Measurements from ENCODE around the gene CALHM4.
A peak's percentile ranks its signal among the peaks of the same experiment; 100 is the strongest.

CALHM4 gene, protein sequence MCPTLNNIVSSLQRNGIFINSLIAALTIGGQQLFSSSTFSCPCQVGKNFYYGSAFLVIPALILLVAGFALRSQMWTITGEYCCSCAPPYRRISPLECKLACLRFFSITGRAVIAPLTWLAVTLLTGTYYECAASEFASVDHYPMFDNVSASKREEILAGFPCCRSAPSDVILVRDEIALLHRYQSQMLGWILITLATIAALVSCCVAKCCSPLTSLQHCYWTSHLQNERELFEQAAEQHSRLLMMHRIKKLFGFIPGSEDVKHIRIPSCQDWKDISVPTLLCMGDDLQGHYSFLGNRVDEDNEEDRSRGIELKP

DNA sequence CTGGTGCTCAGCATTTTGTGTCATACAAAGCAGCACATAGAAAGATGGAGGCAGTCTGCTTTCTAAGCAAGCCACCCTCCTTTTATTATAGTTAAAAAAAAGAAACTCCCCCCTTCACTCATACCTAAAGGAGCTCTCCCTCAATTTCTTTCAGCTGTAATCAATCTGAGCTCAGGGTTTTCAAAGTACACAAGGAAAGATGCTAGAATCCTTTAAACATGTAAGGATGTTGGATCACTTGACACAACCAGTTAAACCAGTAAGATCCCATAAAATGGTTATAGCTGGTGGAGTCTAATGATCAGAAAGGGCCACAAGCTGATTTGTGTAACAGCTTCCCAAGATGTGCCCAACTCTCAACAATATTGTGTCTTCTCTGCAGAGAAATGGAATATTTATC lies at the start of gene CALHM4:
TSS of gene CALHM4 (plus strand) at position 301 of the 400 bp plus-strand sequence. CDS start at position 344, 43 bp downstream.
- Mint-ChIP-seq H3K4me1 (no peaks in the 10 kb centered on the region), H3K4me3 (no peak within 1 kb of the TSS), H3K27ac (no peak within 1 kb of the TSS), H3K27me3 (peaks cover 10% of the 10 kb centered on the region), H3K36me3 (no peaks in the 10 kb centered on the region), H3K9me3 (no peaks in the 10 kb centered on the region)
- no peak for ATAC-seq

DNA sequence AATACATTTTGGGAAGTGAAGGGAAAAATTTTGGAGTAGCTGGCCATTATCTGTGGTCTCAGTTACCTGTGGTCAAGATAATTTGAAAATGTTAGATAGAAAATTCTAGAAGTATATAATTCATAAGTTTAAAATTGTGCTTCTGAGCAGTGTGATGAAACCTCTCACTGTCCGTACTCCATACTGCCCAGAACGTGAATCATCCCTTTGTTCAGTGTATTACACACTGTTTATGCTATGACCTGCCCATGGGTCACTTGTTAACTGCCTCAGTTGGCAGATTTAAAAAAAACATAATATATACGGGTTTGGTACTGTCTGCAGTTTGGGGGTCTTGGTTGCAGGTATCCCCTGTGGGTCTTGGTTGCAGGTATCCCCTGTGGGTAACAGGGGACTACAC lies 46.2 kb upstream of the CALHM4 start:
- Mint-ChIP-seq H3K27me3 (no peaks in the 10 kb centered on the region), H3K4me1 (peaks cover 17% of the 10 kb centered on the region), H3K36me3 (peaks cover 11% of the 10 kb centered on the region), H3K9me3 (peaks cover 10% of the 10 kb centered on the region), H3K27ac (no peak overlapping the region), H3K4me3 (no peak overlapping the region)
- no peak for ATAC-seq

DNA sequence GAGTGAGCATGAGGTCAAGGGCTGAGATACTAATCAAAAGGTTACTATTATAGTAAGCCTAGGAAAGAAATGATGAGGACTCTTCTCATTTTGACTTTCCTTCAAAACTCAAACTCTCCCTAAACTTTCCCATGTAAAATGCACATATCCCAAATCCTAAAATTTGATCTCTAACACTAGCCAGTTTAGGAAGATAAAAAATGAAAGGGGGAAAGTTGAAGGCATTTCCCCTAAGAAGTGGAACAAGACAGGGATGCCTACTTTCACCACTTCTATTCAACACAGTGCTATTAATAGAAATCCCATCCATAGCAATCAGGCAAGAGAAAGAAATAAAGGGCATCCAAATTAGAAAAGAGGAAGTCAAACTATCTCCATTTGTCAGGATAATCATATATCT lies 45.0 kb upstream of the CALHM4 start:
- no peaks in the 10 kb centered on the region for H3K27me3 Mint-ChIP-seq
- peaks cover 6% of the 10 kb centered on the region for H3K9me3 Mint-ChIP-seq
- H3K36me3 Mint-ChIP-seq, result peaks cover 5% of the 10 kb centered on the region
- H3K4me1 Mint-ChIP-seq, result peaks cover 22% of the 10 kb centered on the region
- no peak overlapping the region for H3K4me3 Mint-ChIP-seq
- ATAC-seq, result no peak
- H3K27ac Mint-ChIP-seq, result no peak overlapping the region

DNA sequence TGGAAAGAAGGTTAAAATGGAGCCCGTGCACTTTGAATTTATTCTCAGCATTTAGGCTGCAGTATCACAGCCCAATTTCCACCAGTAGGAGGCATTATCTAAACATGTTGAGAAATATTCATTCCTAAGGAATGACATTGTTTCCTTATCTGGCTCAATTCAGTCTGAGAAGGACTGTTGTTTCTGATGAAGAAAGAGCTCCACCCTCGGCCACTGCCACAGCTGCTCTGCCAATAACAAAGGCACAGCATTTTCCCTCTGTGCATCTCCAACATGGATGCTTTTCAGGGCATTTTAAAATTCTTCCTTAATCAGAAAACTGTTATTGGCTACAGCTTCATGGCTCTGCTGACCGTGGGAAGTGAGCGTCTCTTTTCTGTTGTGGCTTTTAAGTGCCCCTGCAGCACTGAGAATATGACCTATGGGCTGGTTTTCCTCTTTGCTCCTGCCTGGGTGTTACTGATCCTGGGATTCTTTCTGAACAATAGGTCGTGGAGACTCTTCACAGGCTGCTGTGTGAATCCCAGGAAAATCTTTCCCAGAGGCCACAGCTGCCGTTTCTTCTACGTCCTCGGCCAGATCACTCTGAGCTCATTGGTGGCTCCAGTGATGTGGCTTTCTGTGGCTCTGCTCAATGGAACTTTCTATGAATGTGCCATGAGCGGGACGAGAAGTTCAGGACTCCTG lies 42.0 kb upstream of the CALHM4 start, which contains the start of gene CALHM5:
TSS of gene CALHM5 (plus strand) at position 216 of the 687 bp plus-strand sequence. CDS start at position 274, 58 bp downstream.
- ATAC-seq, result no peak
- Mint-ChIP-seq H3K27ac (no peak within 1 kb of the TSS), H3K27me3 (no peaks in the 10 kb centered on the region), H3K36me3 (no peaks in the 10 kb centered on the region), H3K4me1 (peaks cover 19% of the 10 kb centered on the region), H3K9me3 (peaks cover under 1% of the 10 kb centered on the region), H3K4me3 (no peak within 1 kb of the TSS)

DNA sequence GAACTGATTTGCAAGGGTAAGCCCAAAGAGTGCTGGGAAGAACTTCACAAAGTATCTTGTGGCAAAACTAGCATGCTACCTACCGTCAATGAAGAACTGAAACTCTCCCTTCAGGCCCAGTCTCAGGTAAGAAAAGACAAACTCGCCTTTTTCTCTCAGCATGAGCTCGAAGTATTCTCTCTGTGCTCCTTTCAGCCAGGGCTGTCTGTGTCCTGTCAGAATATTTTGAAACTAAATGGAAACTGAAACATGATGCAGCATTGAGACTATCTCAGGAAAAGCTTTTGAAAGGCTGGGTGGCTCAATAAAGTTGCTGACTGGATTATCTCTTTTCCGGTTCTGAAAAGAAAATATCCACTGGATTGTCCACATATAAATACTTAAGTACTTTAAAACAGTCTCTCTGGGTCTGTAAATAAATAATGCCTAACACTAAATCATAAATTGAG lies 41.4 kb upstream of the CALHM4 start:
- H3K9me3 Mint-ChIP-seq, result no peaks in the 10 kb centered on the region
- no peak overlapping the region for H3K27ac Mint-ChIP-seq
- peak; percentile 65 for ATAC-seq
- H3K27me3 Mint-ChIP-seq, result no peaks in the 10 kb centered on the region
- peaks cover 19% of the 10 kb centered on the region for H3K4me1 Mint-ChIP-seq
- no peaks in the 10 kb centered on the region for H3K36me3 Mint-ChIP-seq
- H3K4me3 Mint-ChIP-seq, result no peak overlapping the region

DNA sequence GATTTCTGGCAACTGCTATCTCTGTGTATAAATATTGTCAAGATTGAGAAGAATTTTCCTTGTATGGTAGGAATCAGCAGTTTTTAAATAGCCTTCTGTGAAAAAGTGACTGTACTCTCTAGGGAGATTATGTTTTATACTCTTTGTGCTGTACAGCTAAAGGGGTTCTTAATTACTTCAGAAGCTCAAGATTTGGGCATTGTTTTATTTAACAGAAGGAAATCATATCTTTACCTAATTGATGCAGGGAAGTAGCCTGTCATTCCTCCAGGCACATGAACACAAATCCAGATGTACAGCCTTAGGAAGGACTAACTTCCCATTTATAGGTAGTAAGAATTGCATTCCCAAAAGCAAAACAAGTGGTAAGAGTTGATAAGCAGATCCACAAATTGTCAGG lies 40.8 kb upstream of the CALHM4 start:
- H3K27ac Mint-ChIP-seq, result no peak overlapping the region
- no peaks in the 10 kb centered on the region for H3K9me3 Mint-ChIP-seq
- no peak overlapping the region for H3K4me3 Mint-ChIP-seq

DNA sequence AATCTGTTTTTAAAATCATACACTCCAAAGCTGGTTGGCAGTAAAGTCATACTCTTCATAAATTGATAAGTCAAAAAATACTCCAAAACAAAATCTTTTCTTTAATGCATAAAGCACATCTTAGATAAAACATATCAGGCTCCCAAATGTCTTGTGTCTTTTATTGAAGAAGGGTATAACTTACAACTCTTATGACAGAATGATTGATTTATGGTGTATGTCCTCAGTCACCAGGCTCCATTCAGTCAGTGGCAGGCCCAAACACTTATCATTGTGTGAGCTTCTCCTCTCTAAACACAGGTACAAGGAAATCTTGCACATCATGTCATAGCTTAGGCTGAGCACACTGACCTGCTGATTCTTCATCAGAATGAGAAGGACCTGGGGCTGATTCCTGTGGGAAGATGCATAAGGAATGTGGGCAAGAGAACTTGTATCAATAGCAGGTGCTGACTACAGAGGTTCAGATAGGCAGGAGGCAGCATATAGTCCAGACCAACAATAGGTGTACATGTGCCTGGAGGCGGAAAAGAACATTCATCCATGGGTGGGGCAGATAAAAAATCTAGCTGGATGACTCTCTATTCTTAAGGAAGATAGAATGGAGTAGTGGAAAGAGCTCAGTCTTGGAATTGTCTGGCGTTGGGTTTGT lies 40.2 kb upstream of the CALHM4 start:
- Mint-ChIP-seq H3K9me3 (no peaks in the 10 kb centered on the region), H3K4me3 (no peak overlapping the region), H3K27me3 (peaks cover 7% of the 10 kb centered on the region), H3K4me1 (peaks cover 19% of the 10 kb centered on the region), H3K36me3 (no peaks in the 10 kb centered on the region), H3K27ac (no peak overlapping the region)
- no peak for ATAC-seq

More for the DNA sequence above, 40.8 kb upstream of the CALHM4 start:
- H3K27me3 Mint-ChIP-seq, result peaks cover under 1% of the 10 kb centered on the region
- peaks cover 19% of the 10 kb centered on the region for H3K4me1 Mint-ChIP-seq
- ATAC-seq, result no peak
- H3K36me3 Mint-ChIP-seq, result no peaks in the 10 kb centered on the region

DNA sequence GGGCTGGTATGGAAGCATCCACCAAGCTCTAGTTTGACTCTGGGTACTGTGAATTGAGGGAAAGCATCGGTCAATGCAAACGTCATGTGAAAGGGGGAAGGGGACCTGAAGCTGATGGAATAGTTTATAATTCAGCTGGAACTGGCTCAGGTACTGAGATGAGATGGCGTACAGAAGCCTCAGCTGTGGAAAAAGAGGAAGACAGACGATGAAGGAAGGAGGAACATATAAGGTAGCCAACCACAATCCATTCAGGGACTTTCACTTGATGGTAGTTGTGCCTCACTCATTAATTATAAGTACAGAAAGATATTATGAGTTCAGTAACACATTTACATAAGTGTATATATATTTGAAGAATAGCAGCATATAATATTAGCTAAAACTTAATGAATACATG lies 39.4 kb upstream of the CALHM4 start:
- H3K4me1 Mint-ChIP-seq, result peaks cover 19% of the 10 kb centered on the region
- no peak overlapping the region for H3K27ac Mint-ChIP-seq
- no peaks in the 10 kb centered on the region for H3K9me3 Mint-ChIP-seq
- H3K36me3 Mint-ChIP-seq, result no peaks in the 10 kb centered on the region
- no peak overlapping the region for H3K4me3 Mint-ChIP-seq
- no peak for ATAC-seq
- peaks cover 11% of the 10 kb centered on the region for H3K27me3 Mint-ChIP-seq

DNA sequence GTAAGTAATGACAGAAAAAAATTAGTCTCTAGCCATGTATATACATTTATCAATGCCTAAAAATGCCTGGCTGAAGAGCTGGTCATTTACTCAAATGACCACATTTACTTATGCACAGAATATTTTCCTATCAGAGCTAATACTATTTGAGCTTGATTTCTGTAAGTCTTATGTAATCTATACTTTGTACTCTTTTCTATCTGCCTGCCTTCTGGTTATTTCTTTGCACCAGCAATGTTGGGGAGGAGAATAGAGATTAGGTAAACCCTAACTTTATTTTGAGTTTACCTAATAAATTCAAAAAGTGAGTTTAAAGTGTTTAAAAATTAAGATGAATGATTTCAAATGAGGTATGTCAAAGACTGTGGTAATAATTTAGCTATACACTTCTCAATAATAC lies 38.4 kb upstream of the CALHM4 start:
- Mint-ChIP-seq H3K27ac (no peak overlapping the region), H3K27me3 (peaks cover 11% of the 10 kb centered on the region), H3K9me3 (no peaks in the 10 kb centered on the region), H3K4me1 (peaks cover 19% of the 10 kb centered on the region), H3K4me3 (no peak overlapping the region), H3K36me3 (no peaks in the 10 kb centered on the region)
- no peak for ATAC-seq

DNA sequence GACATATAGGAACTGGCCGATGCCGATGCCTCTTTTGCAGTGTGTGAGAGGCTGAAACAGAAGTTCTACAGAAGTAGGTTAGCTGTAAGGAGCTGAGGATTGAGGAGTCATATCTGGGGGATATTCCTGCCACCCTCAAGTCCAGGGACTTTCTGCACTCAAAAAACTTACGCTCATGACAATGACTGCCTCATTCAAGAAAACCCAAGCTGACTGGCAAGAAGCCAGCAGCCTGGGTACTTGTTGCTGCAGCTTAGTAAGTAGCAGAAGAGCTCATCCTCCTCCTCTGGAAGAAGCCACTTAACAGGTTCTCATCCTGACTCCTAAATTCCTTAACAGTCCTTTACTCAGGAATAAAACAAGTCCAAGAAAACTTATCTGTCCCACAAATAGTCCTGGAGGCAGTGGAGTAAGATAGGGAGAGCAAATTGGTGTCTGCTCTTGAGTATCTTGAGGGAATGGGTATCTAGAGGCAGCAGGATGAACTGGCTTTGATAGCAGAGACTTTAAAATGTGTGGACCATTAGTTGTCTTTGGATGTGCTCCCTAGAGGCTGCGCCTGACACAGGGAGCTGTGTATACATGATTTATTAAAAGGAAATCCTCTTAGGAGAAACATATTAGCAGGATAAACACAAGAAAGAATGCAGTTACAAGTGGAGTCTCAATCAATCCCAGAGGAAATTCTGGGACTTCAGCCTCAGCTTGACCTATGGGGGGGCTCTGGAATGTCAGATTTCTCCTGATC lies 34.8 kb upstream of the CALHM4 start:
- Mint-ChIP-seq H3K4me3 (no peak overlapping the region), H3K27ac (no peak overlapping the region), H3K4me1 (peaks cover 5% of the 10 kb centered on the region), H3K27me3 (peaks cover 11% of the 10 kb centered on the region), H3K9me3 (no peaks in the 10 kb centered on the region), H3K36me3 (no peaks in the 10 kb centered on the region)
- ATAC-seq, result no peak

DNA sequence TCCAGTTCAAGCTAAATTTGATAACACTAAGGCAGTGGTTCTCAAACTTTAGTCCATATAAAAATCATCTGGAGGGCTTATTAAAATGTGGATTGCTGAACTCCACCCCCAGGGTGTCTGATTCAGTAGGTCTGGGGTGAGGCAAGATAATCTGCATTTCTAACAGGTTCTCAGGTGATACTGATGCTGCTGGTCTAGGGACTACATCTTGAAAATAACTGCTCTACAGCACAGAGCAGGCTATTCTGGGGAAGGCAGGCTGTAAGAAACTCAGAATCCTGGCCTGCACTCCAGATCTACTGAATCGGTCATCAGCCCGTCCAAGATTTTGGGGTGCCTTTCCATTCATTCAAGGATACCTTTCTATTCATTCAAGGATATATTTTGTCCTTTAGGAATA lies 30.7 kb upstream of the CALHM4 start:
- ATAC-seq, result no peak
- Mint-ChIP-seq H3K9me3 (no peaks in the 10 kb centered on the region), H3K4me1 (no peaks in the 10 kb centered on the region), H3K36me3 (no peaks in the 10 kb centered on the region), H3K27ac (no peak overlapping the region), H3K4me3 (no peak overlapping the region), H3K27me3 (peaks cover 9% of the 10 kb centered on the region)

DNA sequence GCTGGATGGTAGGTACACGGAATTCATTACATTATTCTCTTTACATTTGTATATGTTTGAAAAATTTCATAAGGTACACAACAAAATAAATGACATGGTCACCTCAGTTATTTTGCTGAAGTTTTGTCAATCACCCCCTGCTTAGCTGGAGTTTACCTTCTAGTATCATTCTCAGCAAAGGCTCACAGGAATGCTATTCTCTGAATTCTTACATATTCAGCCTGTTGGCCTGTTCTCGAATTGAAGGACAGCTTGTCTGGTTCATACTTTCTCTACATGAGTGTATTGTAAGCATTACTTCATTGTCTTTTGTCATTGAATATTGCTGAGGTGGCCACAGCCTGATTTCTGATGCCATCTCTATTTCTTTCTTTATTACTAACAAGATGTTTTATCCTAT lies 29.3 kb upstream of the CALHM4 start:
- no peak overlapping the region for H3K27ac Mint-ChIP-seq
- H3K4me1 Mint-ChIP-seq, result no peaks in the 10 kb centered on the region
- ATAC-seq, result no peak
- H3K27me3 Mint-ChIP-seq, result no peaks in the 10 kb centered on the region
- H3K9me3 Mint-ChIP-seq, result no peaks in the 10 kb centered on the region
- no peak overlapping the region for H3K4me3 Mint-ChIP-seq
- H3K36me3 Mint-ChIP-seq, result no peaks in the 10 kb centered on the region

DNA sequence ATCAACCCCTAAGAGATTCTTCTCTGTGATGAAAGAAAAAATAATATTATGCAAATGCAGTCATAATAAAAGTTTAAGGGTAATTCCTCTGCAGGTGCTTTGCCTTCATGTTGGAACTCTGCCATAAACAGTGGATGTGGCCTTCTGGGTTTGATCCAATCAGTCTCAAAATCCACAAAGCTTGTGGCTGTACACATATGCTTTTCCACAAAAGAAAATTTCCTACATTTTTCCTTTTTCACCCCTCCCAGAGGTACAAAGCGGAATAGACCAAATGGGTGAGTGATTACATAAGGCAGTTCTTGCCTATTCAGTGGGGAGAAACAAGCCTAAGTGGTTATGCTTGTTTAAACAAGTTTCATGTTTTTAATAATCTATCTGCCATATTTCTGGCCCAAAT lies 25.4 kb upstream of the CALHM4 start:
- Mint-ChIP-seq H3K27ac (no peak overlapping the region), H3K4me3 (no peak overlapping the region), H3K36me3 (no peaks in the 10 kb centered on the region), H3K4me1 (peaks cover 6% of the 10 kb centered on the region), H3K9me3 (no peaks in the 10 kb centered on the region), H3K27me3 (no peaks in the 10 kb centered on the region)
- no peak for ATAC-seq

DNA sequence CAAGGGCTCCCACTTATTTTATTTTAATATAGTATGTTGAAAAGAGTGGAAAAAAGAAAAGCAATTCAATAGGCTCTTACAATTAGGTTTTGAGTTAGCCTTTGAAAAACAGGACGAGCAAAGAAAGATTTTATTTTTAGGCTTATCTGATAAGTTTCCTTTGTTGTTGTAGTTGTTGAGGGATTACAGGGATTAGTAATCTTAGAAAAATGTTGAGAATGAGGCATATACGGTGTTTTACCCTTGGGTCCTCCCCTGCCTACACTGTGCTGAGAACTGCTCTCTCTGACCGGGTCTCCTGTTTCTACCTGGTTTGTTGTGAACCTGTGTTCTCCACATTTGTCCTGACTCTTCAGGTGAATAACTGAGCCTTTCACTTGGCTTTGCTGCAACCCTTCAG lies 24.8 kb upstream of the CALHM4 start:
- H3K9me3 Mint-ChIP-seq, result no peaks in the 10 kb centered on the region
- no peak overlapping the region for H3K27ac Mint-ChIP-seq
- peaks cover 6% of the 10 kb centered on the region for H3K4me1 Mint-ChIP-seq
- H3K4me3 Mint-ChIP-seq, result no peak overlapping the region
- no peak for ATAC-seq
- no peaks in the 10 kb centered on the region for H3K36me3 Mint-ChIP-seq
- H3K27me3 Mint-ChIP-seq, result no peaks in the 10 kb centered on the region
